CD4-positive, alpha-beta T cell treated with Interleukin-21 for 1 hour (primary cell): ENCODE data around the gene SORBS2.

Experiments
- DNase-seq: peaks from one replicate; pipeline ENCODE4 v3.0.0-alpha.2; 2020

Gene SORBS2

DNA sequence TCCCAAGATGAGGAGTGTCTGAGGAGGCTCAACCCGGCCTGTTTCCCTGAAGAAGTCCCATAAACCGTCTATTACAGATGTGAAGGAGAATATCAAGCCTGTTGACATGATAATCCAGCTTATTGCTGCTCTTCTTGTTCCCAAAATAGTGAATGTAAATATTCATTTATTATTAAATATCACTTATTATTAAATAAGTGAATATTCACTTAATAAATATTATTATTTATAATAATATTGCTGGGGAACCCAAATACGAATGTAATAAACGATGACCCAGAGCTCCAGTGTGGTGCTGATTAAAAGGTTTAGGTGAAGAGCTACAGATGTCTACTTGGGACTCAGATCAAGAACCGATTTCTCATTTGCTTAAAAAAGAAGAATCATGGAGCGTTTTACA is 23.8 kb upstream of the SORBS2 start:
- no peak for DNase-seq

DNA sequence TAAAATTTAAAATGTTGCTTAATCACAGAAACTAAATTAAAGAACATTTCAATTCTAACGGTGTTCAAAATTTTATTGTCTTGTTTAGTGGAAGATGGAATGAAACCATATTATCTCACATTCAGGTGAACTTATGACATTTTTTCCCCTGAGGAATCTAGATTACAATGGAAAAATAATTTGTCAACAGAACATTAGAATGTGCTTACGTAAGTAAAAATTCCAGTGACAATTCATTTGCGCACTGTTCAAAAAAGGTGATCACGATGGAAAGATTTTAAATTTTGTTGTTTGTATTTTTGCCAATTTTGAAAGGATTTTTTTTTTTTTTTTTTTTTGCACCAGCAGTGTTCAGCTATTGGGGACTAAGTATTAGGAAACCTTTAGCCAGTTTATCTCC is 23.3 kb upstream of the SORBS2 start:
- no peak for DNase-seq

DNA sequence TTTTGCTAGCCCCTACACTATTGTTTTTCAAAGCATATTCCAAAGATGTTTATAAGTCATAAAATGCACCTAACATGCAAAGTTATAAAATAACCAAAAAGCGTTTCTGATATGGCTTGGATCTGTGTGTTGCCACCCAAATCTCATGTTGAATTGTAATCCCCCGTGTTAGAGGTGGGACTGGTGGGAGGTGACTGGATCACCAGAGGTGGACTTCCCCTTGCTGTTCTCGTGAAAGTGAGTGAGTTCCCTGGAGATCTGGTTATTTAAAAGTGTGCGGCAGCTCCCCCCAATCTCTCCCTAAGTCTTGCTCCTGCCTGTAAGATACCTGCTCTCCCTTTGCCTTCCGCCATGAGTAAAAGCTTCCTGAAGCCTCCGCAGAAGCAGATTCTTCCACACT is 22.8 kb upstream of the SORBS2 start:
- DNase-seq = no peak

DNA sequence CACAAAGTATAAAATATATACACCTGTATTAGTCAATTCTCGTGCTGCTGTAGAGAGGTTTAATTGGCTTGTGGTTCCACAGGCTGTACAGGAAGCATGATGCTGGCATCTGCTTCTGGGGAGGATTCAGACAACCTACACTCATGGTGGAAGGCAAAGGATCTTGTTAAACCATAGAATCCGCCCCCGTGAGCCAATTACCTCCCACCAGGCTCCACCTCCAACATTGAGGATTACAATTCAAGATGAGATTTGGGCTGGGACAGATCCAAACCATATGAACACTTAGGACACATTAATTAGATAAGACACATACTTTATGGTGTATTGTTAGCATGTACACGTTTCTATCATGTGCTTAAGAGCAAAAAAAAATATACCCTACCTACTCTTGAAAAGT is 22.1 kb upstream of the SORBS2 start:
- DNase-seq = no peak

DNA sequence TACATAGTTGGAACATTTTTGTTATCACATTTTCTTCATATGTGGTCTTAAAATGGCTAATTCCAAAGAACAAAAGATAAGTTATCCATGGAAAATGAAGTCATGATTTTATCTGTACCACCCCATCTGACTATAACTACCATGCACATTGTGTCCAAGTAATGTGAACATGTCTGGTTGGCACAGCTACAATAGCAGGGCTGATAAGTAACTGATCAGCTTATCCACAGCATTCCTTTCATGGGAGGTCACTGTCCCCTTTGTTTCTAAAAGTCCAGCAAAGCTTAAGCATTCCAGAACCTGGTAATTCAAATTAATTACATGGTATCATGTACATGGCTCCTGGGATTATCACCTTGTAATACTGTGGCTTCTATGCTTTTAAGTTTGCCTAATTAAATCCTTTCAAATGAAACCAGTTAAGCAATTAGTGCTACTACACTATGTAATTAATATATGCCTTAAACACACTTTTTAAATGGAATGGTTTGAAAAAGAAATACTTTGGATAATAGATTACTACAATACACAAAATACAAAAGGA is 21.1 kb upstream of the SORBS2 start:
- DNase-seq = no peak

DNA sequence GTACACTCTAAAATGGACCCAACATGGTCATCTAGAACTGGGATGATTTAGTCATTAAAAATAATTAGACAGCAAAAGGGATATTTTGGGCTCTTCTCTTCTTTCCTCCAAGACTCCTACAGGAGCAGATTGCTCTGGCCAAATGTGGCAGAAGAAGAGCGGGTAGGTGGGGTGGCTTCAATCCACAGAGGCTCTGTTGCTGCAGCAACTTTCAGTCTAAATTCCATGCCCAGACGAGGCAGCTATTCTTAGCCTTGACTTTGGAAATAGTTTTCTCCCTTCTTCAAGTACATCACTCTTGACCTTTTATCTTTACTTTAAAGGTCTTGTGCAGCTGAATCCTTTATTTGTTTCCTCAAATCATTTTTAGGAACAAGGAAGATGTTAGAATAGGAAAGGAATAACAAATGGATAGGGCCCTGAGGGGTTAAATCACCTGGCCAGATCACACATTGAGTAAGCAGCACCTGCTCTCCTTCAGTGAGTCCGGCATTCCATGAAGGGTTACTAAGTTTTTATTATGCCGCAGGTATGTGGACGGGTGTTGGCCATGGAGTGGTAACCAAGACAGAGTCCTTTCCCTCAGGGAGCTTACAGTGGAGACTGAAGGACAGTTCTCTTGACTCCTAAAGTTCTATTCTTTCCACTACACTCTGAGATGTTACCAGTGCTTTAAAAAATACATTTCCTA is 19.3 kb upstream of the SORBS2 start:
- DNase-seq = no peak

DNA sequence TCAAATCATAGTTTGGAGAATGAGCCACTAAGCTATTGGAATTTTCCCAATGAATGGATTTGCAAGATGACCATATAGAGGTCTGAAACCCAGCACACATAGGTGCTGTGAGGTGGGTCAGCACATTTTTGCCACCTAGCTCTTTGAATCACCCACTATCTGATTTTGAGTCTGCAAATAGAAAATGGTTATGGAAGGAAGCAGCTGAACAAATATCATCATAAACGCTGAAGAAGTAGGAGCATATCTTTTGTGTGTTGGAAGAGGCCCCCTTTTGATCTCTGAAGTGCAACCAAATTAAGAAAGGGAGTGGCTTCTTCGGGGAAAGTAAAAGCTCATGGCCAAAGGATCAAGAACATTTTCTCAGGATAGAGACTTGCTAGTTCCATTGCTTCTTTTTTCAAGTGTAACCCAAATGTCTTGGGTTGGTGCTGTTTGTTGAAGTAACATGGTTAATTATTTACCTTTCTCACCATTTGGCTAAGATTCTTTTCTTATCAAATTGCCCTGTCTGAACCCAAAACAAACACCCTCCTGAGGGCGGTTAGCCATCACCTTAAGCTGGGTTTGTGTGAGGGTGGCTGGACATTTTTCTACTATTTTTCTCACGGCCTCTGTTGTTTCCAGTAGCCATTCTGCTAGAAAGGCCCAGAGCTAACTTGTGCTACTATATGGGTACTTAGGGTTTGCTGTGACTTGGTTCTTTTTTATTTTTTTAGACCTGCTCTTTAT is 18.4 kb upstream of the SORBS2 start:
- DNase-seq = no peak

DNA sequence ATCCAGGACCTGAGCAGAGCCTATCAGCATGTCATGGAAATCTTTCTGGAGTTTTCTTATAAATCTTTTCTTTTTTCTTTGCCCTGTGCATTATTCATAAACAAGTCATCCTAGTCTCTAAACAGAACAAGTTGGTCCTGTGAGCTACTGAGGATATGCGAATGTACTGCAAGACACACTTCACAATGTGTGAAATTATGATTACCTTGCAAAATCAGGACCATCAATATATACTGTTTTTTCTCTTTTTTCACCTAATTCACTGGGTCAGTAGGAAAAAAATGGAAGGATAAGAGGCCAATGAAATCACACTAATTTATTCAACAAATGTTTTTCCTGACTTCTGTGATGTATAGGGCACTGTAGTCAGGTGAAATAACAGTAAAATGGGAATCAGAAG is 14.4 kb upstream of the SORBS2 start:
- DNase-seq = no peak

DNA sequence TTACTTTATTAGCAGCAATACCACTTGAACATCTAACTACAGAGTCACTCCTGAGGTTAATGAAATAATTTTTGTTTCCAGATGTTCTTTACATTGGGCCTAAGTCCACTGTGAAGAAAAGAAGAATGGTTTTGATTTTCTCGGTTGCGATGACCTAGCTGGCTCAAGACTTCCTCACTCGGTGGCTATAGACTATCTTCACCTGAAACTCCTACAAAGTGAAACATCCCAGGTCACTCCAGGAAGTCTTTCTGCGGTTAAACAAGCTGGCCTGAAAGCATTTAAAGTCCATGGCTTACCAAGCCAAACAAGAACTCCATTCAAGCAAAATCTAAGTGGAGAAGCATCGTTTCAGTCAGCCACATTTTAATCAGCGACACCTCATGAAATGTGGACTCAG is 13.7 kb upstream of the SORBS2 start:
- DNase-seq = no peak

DNA sequence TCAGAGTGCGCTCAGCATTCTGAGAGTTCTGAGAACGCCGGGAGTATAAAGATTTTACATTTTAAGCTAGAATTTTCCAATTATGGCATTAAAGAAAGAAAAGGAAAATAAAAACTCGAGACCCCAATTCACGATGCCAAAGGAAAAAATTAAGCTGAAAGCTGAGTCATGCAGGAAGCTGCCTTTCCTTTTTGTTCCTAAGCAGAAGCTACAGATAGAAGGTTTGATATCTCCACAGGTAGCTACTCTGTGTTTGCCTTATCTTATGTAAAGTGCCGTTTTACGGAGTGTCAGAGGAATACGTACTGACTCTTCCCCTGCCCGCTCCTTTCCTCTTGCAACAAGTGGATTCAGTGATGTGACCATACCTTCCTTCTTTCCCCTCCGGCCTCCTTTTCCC is 10.8 kb upstream of the SORBS2 start:
- DNase-seq = no peak

DNA sequence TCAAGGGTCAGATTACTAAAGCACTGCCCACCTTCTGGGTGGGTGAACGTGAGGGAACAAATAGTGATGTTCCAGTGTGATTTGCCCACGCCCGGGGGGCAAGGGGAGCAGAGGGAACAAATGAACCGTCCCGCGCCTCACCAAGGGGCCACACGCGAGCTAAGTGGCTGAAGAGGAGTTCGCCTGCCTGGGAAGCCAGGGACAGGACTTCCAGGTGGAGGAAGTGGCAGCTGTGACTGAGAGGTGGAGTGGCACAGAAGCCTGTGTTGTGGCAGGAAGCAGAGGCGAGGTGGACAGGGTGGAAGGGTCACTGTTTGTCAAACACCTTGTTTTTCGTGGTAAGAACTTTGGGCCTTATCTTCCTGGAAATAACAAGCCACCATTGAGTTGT is 9.0 kb upstream of the SORBS2 start:
- DNase-seq = no peak

DNA sequence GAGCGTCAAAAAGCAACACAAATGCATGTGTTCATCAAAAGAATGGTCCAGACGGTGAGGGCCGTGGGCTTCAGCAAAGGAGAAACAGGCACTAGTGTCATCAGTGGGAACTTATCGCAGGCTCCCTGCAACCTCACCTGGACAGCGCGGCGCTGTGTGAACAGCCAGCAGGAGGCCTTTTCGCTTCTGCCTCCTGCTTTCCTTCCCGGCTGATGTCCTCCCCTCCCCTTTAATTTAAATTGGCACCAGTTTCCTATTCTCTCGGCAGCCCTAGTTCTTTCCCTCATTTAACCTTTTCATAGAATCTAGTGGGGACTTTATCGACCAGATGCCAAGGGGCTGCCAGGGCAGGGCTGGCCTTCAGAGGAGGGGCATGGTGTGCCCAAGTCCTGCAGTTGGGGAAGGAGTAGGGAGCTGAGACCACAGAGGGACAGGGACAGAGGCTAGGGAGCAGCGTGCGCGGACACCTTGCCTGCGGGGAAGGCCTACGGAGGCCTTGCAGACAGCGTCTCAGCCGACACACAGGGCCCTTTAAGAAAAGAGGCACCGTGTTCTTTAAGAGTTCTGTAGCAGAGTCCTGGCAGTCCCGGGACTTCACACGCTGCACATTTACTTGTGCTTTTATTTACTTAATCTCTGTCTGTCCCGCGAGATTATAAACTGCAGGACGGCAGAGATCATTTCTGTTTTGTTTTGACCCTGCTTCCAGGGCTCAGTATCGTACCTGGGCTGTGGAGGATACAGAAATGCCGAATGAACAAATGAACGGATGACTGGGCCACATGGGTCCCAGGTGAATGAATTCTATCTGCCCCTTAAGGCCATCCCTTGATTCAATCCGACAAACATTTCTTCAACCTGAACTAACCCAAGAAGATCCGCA is 8.4 kb upstream of the SORBS2 start:
- DNase-seq = no peak

DNA sequence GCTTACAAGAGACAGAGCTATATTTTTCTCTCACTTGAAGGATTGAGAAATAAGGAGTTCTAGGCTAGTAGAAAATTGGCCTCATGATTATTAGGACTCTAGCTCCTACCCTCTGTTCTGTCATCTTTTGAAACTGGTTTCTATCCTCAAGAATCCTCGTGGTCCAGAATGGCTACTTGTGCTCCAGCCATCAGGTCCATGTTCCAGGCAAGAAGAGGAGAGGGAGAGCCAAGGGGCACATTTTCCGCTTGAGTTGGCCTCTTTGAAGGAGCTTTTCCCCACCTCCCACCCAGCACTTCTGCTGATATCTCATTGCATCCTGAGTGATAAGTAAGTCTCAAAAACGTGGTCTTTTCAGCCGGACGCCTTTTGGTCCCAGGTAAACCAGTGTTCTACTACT is 7.2 kb upstream of the SORBS2 start:
- DNase-seq = no peak

DNA sequence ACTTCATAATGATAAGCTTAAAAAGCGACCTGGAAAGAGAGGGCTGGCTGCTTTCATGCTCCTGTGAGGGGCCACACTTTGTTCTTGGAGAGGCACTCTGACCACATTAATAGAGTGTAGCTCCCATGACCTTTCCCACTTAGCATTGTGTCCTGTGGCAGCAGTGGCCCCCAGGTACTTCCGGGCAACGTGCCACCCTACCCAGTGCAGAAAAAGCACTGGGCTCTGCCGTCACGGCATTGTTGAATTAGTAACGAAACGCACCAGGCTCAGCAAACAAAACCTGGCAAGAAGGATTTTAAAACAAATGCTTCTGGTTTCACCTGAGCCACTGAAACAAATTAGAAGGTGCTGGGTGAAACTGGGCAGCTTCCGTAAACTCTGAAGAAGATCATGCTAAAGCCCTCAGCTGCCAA is 5.4 kb upstream of the SORBS2 start:
- no peak for DNase-seq

DNA sequence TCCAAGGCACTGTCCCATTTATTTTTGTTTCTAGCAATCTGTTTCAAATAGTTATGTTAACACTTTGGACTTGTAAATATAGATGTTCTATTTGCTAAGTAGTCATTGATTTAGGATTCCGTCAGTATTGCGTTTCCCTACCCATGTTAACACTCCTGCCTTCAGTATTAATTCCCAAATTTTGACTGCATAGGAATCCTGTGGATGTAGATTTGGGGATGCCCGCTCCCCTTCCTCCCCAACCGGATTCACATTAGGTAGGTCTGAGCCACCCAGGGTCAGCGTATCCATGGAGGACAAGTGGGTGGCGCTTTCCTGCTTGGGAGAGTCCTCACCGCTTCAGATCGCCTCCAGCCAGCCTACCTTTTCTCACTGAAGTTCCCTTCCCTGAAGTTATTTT is 1.1 kb upstream of the SORBS2 start:
- no peak for DNase-seq

DNA sequence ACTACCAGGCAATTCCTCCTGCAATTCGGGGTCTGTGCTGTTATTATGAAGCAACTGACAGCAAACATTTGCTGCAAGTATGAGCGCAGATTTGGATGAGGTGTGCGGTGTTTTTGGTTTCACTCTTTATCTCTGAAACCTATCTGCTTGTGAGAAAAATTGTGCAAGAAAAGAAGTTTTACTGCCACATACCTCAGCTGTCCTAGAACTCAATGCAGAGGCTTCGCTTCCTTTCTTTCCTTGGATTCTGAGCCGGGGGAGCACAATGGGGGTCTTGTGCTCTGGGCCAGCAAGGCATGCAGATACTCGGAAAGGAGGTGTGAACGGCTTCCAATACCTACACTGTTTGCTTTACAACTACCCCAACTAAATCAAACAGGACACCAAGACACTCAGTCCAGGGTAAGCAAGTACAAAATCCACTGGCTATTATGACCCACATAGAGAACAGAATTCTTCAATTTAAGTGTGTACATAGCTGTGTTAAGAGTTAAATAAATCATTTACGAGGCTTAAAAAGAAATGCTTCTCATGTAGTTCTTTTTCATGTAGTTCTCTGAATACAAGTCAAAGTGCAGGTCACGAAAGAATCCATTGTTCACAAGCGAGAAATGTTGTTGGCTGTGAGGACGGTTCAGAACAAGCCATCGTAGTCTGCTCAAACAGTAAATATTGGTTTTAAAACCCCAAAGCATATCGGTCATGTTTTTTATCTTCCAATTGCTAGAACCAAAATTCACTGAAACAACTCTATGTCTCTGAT is 1.1 kb downstream of the SORBS2 start:
- no peak for DNase-seq

DNA sequence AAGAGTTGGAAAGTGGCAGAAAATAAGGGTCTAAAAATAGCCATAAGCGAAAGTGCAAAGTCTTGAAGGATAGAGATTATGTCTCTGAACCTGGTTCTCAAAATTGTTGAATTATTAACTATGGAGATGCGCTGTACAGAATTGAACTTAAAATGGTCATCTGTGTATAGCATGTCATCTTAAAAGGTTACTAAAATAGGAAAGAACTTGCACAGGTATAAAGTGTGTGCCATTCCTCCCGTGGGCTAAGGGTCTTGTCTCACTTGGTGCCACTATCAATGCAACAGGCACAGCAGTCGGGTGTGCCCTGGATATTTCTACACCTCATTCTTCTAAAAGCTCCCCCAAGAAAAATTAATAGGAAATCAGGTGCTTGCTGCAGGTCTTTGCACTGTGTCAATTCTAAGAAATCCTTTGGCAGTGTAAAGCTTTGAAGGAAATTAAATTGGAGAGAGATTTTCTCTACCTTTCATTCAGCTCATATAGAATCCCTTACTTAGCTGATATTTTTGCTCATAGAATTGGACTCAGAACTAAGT is 2.4 kb downstream of the SORBS2 start:
- DNase-seq = no peak

DNA sequence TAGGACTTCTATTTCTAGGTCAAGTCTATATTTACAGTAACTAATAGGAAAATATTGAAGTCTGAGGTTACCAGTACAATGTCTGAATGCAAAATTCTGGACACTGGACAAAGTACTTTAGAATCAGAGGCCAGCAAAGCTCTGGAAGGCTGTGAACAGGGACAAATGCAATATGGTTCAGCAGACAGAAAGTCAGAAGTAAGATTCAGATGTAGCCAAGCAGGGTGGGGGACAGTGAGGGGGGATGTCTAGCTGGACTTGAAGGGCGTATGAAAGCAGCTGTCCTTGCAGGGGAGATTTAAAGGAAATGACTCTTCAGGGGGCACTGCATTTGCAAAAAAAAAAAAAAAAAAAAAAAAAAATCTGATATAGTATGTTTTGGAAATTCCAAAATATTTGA is 2.9 kb downstream of the SORBS2 start:
- DNase-seq = no peak

DNA sequence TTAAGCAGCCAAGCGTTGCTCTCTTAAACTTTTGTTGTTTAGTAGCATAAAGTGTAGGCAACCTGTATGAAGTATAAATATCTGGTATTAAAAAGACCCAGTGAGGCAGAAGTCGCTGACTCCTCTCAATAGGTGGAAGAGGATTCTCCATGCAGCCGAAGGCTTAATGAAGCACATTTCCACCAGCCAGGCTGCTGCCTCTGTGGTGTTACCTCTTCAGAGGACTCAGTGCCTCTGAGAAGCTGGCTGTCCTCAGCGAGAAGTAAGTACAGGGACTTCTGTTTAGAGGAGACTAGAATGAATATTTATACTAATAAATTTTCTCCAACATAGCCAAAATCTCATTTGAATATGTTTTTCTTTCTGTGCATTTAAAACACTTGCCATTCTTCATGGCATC is 6.0 kb downstream of the SORBS2 start:
- DNase-seq = no peak

DNA sequence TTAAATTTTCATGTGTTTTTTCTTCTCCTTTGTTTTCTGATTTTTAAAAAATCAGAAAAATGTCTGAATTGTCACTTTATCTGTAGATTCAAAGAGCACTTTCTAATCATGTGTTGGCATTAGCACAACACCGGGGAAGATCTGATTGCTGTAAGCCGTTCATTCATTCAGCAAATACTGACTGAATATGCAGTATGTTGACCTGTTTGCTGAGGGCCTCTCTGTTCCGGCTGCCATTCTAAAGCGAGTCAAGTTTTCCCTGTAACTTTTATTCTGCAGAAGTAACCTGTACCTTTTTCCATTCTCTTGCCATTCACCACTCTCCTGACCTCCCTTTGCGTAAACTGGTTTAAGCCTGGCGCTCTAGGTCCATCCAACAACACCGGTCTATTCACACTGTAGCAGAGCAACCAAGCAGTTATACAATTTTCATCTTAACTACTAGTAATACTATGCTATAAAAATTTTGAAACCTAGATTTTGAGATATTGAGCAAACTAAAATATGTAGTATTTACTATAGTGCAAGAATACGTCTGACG is 6.7 kb downstream of the SORBS2 start:
- no peak for DNase-seq

DNA sequence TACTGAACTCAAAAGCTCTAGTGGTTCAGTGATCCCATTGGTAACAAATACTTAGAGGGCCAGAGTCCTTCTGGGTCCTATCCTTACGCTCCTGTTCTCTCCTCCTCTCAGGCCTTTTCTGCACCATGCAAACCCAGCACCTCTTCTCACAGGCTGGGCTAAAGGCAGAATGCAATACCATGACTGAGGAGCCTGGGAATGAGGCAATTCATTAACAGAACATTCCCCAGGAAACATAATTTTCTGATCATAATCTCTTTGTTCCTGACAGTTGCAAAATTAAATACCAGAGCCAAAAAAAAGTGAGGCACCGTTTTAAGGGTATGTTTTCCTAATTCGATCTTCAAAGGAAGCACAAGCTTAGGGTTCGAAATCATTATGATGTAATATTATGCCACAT is 9.0 kb downstream of the SORBS2 start:
- DNase-seq = no peak

DNA sequence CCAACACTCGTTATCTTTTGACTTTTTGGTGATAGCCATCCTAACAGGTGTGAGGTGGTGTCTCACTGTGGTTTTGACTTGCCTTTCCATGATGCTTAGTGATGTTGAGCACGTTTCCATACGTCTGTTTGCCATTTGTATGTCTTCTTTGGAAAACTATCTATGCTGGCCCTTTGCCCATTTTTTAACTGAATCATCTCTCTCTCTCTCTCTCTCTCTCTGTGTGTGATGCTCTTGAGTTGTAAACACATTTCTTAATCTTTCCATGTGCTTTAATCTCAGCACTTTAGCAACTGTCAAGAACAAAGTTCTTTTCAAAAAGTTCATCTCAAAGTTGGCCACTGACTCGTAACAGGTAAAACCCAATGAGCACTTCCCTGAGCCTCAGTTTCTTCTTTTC is 10.5 kb downstream of the SORBS2 start:
- no peak for DNase-seq
